ENCODE measurements around the gene AGMO.

DNA sequence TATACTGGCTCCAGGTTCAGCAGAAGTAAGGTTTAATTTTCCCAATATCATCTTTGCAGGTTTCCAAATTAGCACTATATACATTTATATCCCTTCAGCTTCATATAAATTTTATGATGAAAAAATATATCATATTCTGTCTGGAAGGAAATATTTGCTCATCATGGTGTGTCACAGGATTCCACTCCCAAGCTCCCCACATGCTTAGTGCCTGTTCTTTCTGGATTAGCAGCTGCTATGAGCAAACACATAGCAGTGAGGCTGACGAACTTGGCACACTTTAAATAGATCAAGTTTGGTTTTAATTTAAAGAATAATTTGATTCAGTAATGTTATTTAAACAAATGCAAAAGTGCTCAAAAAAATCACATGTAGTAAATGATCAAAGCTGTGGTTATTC lies 251.9 kb downstream of the AGMO start:
- TF ChIP-seq EZH2 (IDR thresholded peaks at IDR 0.05) (no peak), JUND (IDR thresholded peaks at IDR 0.05) (no peak), POLR2A (IDR thresholded peaks at IDR 0.05; ENCODE audit: borderline replicate concordance, extremely low read depth, insufficient read depth, insufficient read length) (no peak), TCF7L2 (IDR thresholded peaks at IDR 0.05; ENCODE audit: borderline replicate concordance, extremely low read depth, insufficient read depth, insufficient read length) (no peak), ZNF274 (IDR thresholded peaks at IDR 0.05; ENCODE audit: low read depth, low read length) (no peak), POLR2AphosphoS5 (IDR thresholded peaks at IDR 0.05; ENCODE audit: low read depth, low read length) (no peak), EZH2phosphoT487 (IDR thresholded peaks at IDR 0.05; ENCODE audit: borderline replicate concordance) (no peak), YY1 (IDR thresholded peaks at IDR 0.05; ENCODE audit: extremely low read depth, insufficient replicate concordance, low read depth, low read length) (no peak), SP1 (IDR thresholded peaks at IDR 0.05; ENCODE audit: low read depth) (no peak), EGR1 (IDR thresholded peaks at IDR 0.05; ENCODE audit: low read depth) (no peak), ZFX (IDR thresholded peaks at IDR 0.05) (no peak)
- TF ChIP-seq, protein P1, sequence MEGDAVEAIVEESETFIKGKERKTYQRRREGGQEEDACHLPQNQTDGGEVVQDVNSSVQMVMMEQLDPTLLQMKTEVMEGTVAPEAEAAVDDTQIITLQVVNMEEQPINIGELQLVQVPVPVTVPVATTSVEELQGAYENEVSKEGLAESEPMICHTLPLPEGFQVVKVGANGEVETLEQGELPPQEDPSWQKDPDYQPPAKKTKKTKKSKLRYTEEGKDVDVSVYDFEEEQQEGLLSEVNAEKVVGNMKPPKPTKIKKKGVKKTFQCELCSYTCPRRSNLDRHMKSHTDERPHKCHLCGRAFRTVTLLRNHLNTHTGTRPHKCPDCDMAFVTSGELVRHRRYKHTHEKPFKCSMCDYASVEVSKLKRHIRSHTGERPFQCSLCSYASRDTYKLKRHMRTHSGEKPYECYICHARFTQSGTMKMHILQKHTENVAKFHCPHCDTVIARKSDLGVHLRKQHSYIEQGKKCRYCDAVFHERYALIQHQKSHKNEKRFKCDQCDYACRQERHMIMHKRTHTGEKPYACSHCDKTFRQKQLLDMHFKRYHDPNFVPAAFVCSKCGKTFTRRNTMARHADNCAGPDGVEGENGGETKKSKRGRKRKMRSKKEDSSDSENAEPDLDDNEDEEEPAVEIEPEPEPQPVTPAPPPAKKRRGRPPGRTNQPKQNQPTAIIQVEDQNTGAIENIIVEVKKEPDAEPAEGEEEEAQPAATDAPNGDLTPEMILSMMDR (IDR thresholded peaks at IDR 0.05 in 2 of 3, conservative IDR thresholded peaks at IDR 0.05 in 1 of 3; ENCODE audit: borderline replicate concordance in 1 of 3, insufficient read depth in 1 of 3, low read depth in 2 of 3, low read length in 2 of 3), result no peak
- TF ChIP-seq, protein P2, sequence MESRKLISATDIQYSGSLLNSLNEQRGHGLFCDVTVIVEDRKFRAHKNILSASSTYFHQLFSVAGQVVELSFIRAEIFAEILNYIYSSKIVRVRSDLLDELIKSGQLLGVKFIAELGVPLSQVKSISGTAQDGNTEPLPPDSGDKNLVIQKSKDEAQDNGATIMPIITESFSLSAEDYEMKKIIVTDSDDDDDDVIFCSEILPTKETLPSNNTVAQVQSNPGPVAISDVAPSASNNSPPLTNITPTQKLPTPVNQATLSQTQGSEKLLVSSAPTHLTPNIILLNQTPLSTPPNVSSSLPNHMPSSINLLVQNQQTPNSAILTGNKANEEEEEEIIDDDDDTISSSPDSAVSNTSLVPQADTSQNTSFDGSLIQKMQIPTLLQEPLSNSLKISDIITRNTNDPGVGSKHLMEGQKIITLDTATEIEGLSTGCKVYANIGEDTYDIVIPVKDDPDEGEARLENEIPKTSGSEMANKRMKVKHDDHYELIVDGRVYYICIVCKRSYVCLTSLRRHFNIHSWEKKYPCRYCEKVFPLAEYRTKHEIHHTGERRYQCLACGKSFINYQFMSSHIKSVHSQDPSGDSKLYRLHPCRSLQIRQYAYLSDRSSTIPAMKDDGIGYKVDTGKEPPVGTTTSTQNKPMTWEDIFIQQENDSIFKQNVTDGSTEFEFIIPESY (IDR thresholded peaks at IDR 0.05; ENCODE audit: extremely low read depth, insufficient replicate concordance, low read length), result no peak
- TF ChIP-seq, protein P3, sequence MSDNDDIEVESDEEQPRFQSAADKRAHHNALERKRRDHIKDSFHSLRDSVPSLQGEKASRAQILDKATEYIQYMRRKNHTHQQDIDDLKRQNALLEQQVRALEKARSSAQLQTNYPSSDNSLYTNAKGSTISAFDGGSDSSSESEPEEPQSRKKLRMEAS (IDR thresholded peaks at IDR 0.05), result no peak
